ENCODE measurements around the gene NCKAP5L. TPM values are rescaled to one million over a fixed set of nuclear protein-coding genes. Genes with fewer than 3 reads are reported as not detected.

Gene NCKAP5L
- total RNA-seq, 2 donors from 2014 or later, result 2.4 to 4.1 TPM

GRCh38 chr12:49806877-49807276, 21.3 kb downstream of the NCKAP5L start:
- Histone ChIP-seq H3K27ac (no peak overlapping the region), H3K27me3 (no peaks in the 10 kb centered on the region), H3K9ac (ENCODE audit: low read depth in 2 of 2, low read length in 2 of 2) (no peak overlapping the region), H3K9me3 (no peaks in the 10 kb centered on the region), H3K4me1 (no peaks in the 10 kb centered on the region), H3K36me3 (no peaks in the 10 kb centered on the region), H3K4me3 (no peak overlapping the region)
- intact Hi-C loops (cut with DNase I), result no loop called here
- TF ChIP-seq CTCF (IDR thresholded peaks at IDR 0.05), result no peak
- DNase-seq, result no peak

GRCh38 chr12:49806321-49806813, 21.8 kb downstream of the NCKAP5L start:
- intact Hi-C loops (cut with DNase I), result no loop called here
- TF ChIP-seq CTCF (IDR thresholded peaks at IDR 0.05), result no peak
- Histone ChIP-seq H3K9me3 (no peaks in the 10 kb centered on the region), H3K4me1 (no peaks in the 10 kb centered on the region), H3K4me3 (no peak overlapping the region), H3K27ac (no peak overlapping the region), H3K9ac (ENCODE audit: low read depth in 2 of 2, low read length in 2 of 2) (no peak overlapping the region), H3K36me3 (no peaks in the 10 kb centered on the region), H3K27me3 (no peaks in the 10 kb centered on the region)
- no peak for DNase-seq

- no peak for DNase-seq
- Histone ChIP-seq H3K27ac (no peak overlapping the region), H3K9me3 (no peaks in the 10 kb centered on the region), H3K4me3 (no peak overlapping the region), H3K9ac (ENCODE audit: low read depth in 2 of 2, low read length in 2 of 2) (no peak overlapping the region), H3K4me1 (no peaks in the 10 kb centered on the region), H3K27me3 (no peaks in the 10 kb centered on the region), H3K36me3 (no peaks in the 10 kb centered on the region)
- intact Hi-C loops (cut with DNase I), result no loop called here
- no peak for TF ChIP-seq CTCF (IDR thresholded peaks at IDR 0.05)
Measured at GRCh38 chr12:49805409-49805808, 22.8 kb downstream of the NCKAP5L start.

- Histone ChIP-seq H3K36me3 (no peaks in the 10 kb centered on the region), H3K9ac (ENCODE audit: low read depth in 2 of 2, low read length in 2 of 2) (no peak overlapping the region)
- DNase-seq, result no peak
Measured at GRCh38 chr12:49804821-49805220, 23.4 kb downstream of the NCKAP5L start.

GRCh38 chr12:49803693-49804450, 24.3 kb downstream of the NCKAP5L start:
- H3K36me3 ChIP-seq, result no peaks in the 10 kb centered on the region
- H3K4me3 ChIP-seq, result no peak overlapping the region
- no peak for TF ChIP-seq CTCF (IDR thresholded peaks at IDR 0.05)
- H3K9me3 ChIP-seq, result no peaks in the 10 kb centered on the region
- no peaks in the 10 kb centered on the region for H3K27me3 ChIP-seq
- no peak overlapping the region for H3K27ac ChIP-seq
- intact Hi-C loops (cut with DNase I), result no loop called here
- no peak overlapping the region for H3K9ac ChIP-seq (ENCODE audit: low read depth in 2 of 2, low read length in 2 of 2)
- DNase-seq, result no peak
- no peaks in the 10 kb centered on the region for H3K4me1 ChIP-seq

More at GRCh38 chr12:49804821-49805220, 23.4 kb downstream of the NCKAP5L start:
- no peak for TF ChIP-seq CTCF (IDR thresholded peaks at IDR 0.05)
- Histone ChIP-seq H3K4me3 (no peak overlapping the region), H3K9me3 (no peaks in the 10 kb centered on the region), H3K4me1 (no peaks in the 10 kb centered on the region), H3K27me3 (no peaks in the 10 kb centered on the region), H3K27ac (no peak overlapping the region)
- intact Hi-C loops (cut with DNase I), result no loop called here
